Trophoblast cell (in vitro differentiated cells and primary cell): ENCODE results near the gene VEGFD.
A peak's percentile ranks its signal among the peaks of the same experiment; 100 is the strongest.

Experiments used
- DNase-seq, 2 donors: peaks; one replicate each; pipeline ENCODE4 v3.0.0-alpha.2; 2016
- H2AFZ ChIP-seq: 2 replicates; pipeline ENCODE4 v1.6.1; 2013; ENCODE audit warnings: low read length, moderate library complexity, mild to moderate bottlenecking; ENCODE audit not compliant: insufficient read depth, poor library complexity
- H2AK5ac ChIP-seq: 2 replicates; pipeline ENCODE4 v1.6.1; 2013; ENCODE audit warnings: mild to moderate bottlenecking, low read length
- H2BK120ac ChIP-seq: 2 replicates; pipeline ENCODE4 v1.6.1; 2013; ENCODE audit warnings: low read length, mild to moderate bottlenecking, moderate library complexity; ENCODE audit not compliant: insufficient read depth, poor library complexity
- H2BK12ac ChIP-seq: 2 replicates; pipeline ENCODE4 v1.6.1; 2013; ENCODE audit warnings: mild to moderate bottlenecking, low read length, moderate library complexity
- H2BK5ac ChIP-seq: 2 replicates; pipeline ENCODE4 v1.6.1; 2013; ENCODE audit warnings: low read length, low read depth, moderate library complexity, mild to moderate bottlenecking; ENCODE audit not compliant: poor library complexity
- H3K14ac ChIP-seq: 2 replicates; pipeline ENCODE4 v1.6.1; 2013; ENCODE audit warnings: mild to moderate bottlenecking, low read length
- H3K18ac ChIP-seq: 2 replicates; pipeline ENCODE4 v1.6.1; 2013; ENCODE audit warnings: mild to moderate bottlenecking, low read length
- H3K23ac ChIP-seq: 2 replicates; pipeline ENCODE4 v1.6.1; 2013; ENCODE audit warnings: low read length
- H3K27ac ChIP-seq: 2 replicates; pipeline ENCODE4 v1.5.1; 2013; ENCODE audit warnings: low read depth, mild to moderate bottlenecking, inconsistent platforms, low read length, moderate library complexity
- H3K27me3 ChIP-seq: 2 replicates; pipeline ENCODE4 v1.6.1; 2013; ENCODE audit warnings: inconsistent platforms, mild to moderate bottlenecking, low read length, moderate library complexity; ENCODE audit not compliant: insufficient read depth
- H3K36me3 ChIP-seq, 2 experiments: 1 replicate in 1 of 2; 2 replicates in 1 of 2; pipeline ENCODE4 v1.6.1; 2013; ENCODE audit warnings: low read length in 2 of 2, mild to moderate bottlenecking in 2 of 2, moderate library complexity in 1 of 2; ENCODE audit not compliant: insufficient read depth in 2 of 2, control insufficient read depth in 1 of 2
- H3K4ac ChIP-seq: 2 replicates; pipeline ENCODE4 v1.6.1; 2013; ENCODE audit warnings: low read depth, mild to moderate bottlenecking, low read length, moderate library complexity
- H3K4me1 ChIP-seq, 2 experiments: 1 replicate in 1 of 2; 2 replicates in 1 of 2; pipeline ENCODE4 v1.6.1; 2013; ENCODE audit warnings: low read length in 2 of 2, mild to moderate bottlenecking in 2 of 2, moderate library complexity in 1 of 2; ENCODE audit not compliant: insufficient read depth in 2 of 2, control insufficient read depth in 1 of 2
- H3K4me2 ChIP-seq: 2 replicates; pipeline ENCODE4 v1.6.1; 2013; ENCODE audit warnings: inconsistent platforms, mild to moderate bottlenecking, low read length, moderate library complexity
- H3K4me3 ChIP-seq: 2 replicates; pipeline ENCODE4 v1.5.1; 2013; ENCODE audit warnings: mild to moderate bottlenecking, low read depth, low read length, inconsistent platforms
- H3K79me1 ChIP-seq: one replicate; pipeline ENCODE4 v1.6.1; 2013; ENCODE audit warnings: low read length
- H3K79me2 ChIP-seq: 2 replicates; pipeline ENCODE4 v1.6.1; 2013; ENCODE audit warnings: low read length, mild to moderate bottlenecking; ENCODE audit not compliant: control insufficient read depth, insufficient read depth, poor library complexity
- H3K9ac ChIP-seq: 2 replicates; pipeline ENCODE4 v1.6.1; 2013; ENCODE audit warnings: mild to moderate bottlenecking, low read length
- H3K9me3 ChIP-seq: 2 replicates; pipeline ENCODE4 v1.6.1; 2013; ENCODE audit warnings: low read depth, mild to moderate bottlenecking, control low read depth, inconsistent platforms, low read length; ENCODE audit not compliant: insufficient read depth
- H4K12ac ChIP-seq: 2 replicates; pipeline ENCODE4 v1.6.1; 2013; ENCODE audit warnings: low read depth, mild to moderate bottlenecking, low read length, moderate library complexity
- H4K8ac ChIP-seq: 2 replicates; pipeline ENCODE4 v1.6.1; 2013; ENCODE audit warnings: low read depth, mild to moderate bottlenecking, low read length, moderate library complexity
- H4K91ac ChIP-seq: one replicate; pipeline ENCODE4 v1.6.1; 2013; ENCODE audit warnings: low read depth, mild to moderate bottlenecking, low read length, moderate library complexity
- WGBS: extraction: QIAGEN DNeasy Blood & Tissue Kit; methylation state at CpG from one replicate; pipeline ENCODE4 v1.1.7; 2013; ENCODE audit warnings: missing lambda C conversion rate; ENCODE audit not compliant: insufficient read length, insufficient coverage; ENCODE audit errors: extremely low coverage; 5-methylcytosine and 5-hydroxymethylcytosine counted together

VEGFD gene

GRCh38 chrX:15350329-15350996 lies 33.8 kb downstream of the VEGFD start:
- H3K27me3 ChIP-seq, result no peaks in the 10 kb centered on the region
- H3K4me3 ChIP-seq, result no peak overlapping the region
- DNase-seq, result no peak
- no peak overlapping the region for H3K14ac ChIP-seq
- H4K8ac ChIP-seq, result no peak overlapping the region
- no peaks in the 10 kb centered on the region for H3K79me2 ChIP-seq
- H4K91ac ChIP-seq, result no peak overlapping the region
- no peak overlapping the region for H3K4ac ChIP-seq
- H2BK12ac ChIP-seq, result no peak overlapping the region
- H3K23ac ChIP-seq, result no peak overlapping the region
- H2AFZ ChIP-seq, result no peak overlapping the region
- H3K79me1 ChIP-seq, result no peaks in the 10 kb centered on the region
- no peaks in the 10 kb centered on the region for H3K36me3 ChIP-seq
- H3K27ac ChIP-seq, result no peak overlapping the region
- no peaks in the 10 kb centered on the region for H3K9me3 ChIP-seq
- H2AK5ac ChIP-seq, result no peak overlapping the region
- H3K9ac ChIP-seq, result no peak overlapping the region
- H2BK120ac ChIP-seq, result no peak overlapping the region
- no peak overlapping the region for H3K4me2 ChIP-seq
- no peaks in the 10 kb centered on the region for H3K4me1 ChIP-seq
- no peak overlapping the region for H3K18ac ChIP-seq
- H2BK5ac ChIP-seq, result no peak overlapping the region
- no peak overlapping the region for H4K12ac ChIP-seq
- no CpG with 5 or more reads among the region's 8 CpGs for WGBS

DNA sequence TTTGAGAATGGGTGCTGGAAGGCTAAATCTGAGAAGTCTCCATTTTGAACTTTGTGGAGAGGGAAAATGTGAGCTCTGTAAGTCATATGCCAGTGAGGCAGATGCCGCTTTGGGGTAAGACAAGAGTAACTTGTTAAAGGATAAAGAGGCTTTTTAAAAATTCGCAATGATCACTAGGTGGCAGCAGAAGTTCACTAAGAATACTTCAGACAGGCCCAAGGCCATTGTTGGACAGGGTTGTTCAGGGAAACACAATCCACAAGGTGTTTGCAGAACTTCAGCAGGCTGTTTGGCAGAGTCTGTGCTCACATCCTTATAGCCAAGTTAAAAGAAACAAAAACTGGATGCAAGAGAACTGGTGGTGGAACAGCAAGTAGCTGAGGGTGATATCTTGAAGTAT lies 35.2 kb downstream of the VEGFD start:
- WGBS, result no CpG with 5 or more reads among the region's 2 CpGs
- Histone ChIP-seq H2AK5ac (no peak overlapping the region), H3K4me2 (no peak overlapping the region)

DNA sequence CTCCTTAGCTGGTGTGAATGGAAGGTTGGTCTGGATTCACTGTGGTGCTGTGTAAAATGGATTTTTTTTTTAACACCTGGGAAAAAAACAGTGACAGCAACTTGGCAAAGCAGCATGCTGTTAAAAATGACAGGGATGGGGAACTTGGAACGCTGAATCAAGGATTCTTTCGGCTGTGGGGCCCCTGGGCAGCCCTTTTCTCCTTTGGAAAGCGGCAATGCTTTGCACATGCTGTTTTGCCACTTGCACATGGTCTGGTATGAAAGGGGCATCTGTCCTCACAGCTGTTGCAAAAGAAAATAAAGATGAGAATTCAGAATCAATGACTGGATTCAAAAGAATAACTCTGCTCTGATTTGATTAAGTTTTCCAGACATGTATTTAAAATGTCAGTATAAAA lies 38.2 kb downstream of the VEGFD start:
- Histone ChIP-seq H2BK5ac (no peak overlapping the region), H3K79me2 (no peaks in the 10 kb centered on the region), H3K27me3 (no peaks in the 10 kb centered on the region), H2AFZ (no peak overlapping the region), H3K4me3 (no peak overlapping the region), H3K27ac (no peak overlapping the region), H3K79me1 (no peaks in the 10 kb centered on the region), H3K4ac (no peak overlapping the region), H2BK120ac (no peak overlapping the region), H2AK5ac (no peak overlapping the region), H4K12ac (no peak overlapping the region), H3K23ac (no peak overlapping the region), H4K8ac (no peak overlapping the region), H3K9me3 (no peaks in the 10 kb centered on the region), H3K18ac (no peak overlapping the region), H3K36me3 (no peaks in the 10 kb centered on the region), H3K4me2 (no peak overlapping the region), H3K9ac (no peak overlapping the region), H2BK12ac (no peak overlapping the region), H3K4me1 (no peaks in the 10 kb centered on the region), H3K14ac (no peak overlapping the region), H4K91ac (no peak overlapping the region)
- WGBS, result no CpG with 5 or more reads among the region's 3 CpGs
- no peak for DNase-seq

More for the DNA sequence above, 35.2 kb downstream of the VEGFD start:
- Histone ChIP-seq H3K4ac (no peak overlapping the region), H3K18ac (no peak overlapping the region), H3K9ac (no peak overlapping the region), H3K4me3 (no peak overlapping the region), H3K79me2 (no peaks in the 10 kb centered on the region), H3K36me3 (no peaks in the 10 kb centered on the region), H2AFZ (no peak overlapping the region), H2BK5ac (no peak overlapping the region), H2BK12ac (no peak overlapping the region), H4K91ac (no peak overlapping the region), H3K23ac (no peak overlapping the region), H3K79me1 (no peaks in the 10 kb centered on the region), H4K8ac (no peak overlapping the region), H3K14ac (no peak overlapping the region), H3K9me3 (no peaks in the 10 kb centered on the region), H3K27ac (no peak overlapping the region), H4K12ac (no peak overlapping the region), H3K27me3 (no peaks in the 10 kb centered on the region), H2BK120ac (no peak overlapping the region), H3K4me1 (no peaks in the 10 kb centered on the region)
- peak; percentile 17 to 77 for DNase-seq

DNA sequence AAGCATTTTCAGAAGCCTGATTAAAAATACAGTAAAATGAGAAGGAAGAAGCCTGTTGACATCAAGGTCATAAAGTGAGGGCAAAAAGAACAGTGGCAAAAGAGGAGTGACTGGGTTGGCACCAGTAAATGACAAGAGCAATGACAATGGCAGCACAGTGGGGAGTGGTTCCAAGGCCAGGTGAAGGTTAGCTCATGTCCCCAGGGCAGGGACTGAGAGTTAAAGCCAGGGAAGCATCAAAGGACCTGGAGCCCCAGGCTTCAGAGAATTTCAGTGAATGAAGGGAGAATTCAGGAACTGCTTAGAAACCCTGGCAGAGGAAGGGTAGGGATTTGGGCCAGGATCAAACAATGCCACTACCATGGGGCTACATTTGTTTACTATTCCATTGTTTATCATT lies 40.1 kb downstream of the VEGFD start:
- H4K12ac ChIP-seq, result no peak overlapping the region

More for the DNA sequence above, 40.1 kb downstream of the VEGFD start:
- H4K8ac ChIP-seq, result no peak overlapping the region
- H3K4ac ChIP-seq, result no peak overlapping the region
- no peaks in the 10 kb centered on the region for H3K79me1 ChIP-seq
- H2BK120ac ChIP-seq, result no peak overlapping the region
- H3K18ac ChIP-seq, result no peak overlapping the region
- no peak overlapping the region for H2BK12ac ChIP-seq
- H3K4me3 ChIP-seq, result no peak overlapping the region
- no peak overlapping the region for H3K14ac ChIP-seq
- H3K23ac ChIP-seq, result no peak overlapping the region
- H3K36me3 ChIP-seq, result no peaks in the 10 kb centered on the region
- H2BK5ac ChIP-seq, result no peak overlapping the region
- no peak overlapping the region for H3K4me2 ChIP-seq
- H3K9ac ChIP-seq, result no peak overlapping the region
- no peak for DNase-seq
- no peaks in the 10 kb centered on the region for H3K79me2 ChIP-seq
- no peak overlapping the region for H2AK5ac ChIP-seq
- no peak overlapping the region for H4K91ac ChIP-seq
- no peaks in the 10 kb centered on the region for H3K4me1 ChIP-seq
- H3K27me3 ChIP-seq, result no peaks in the 10 kb centered on the region
- no peaks in the 10 kb centered on the region for H3K9me3 ChIP-seq
- H2AFZ ChIP-seq, result no peak overlapping the region
- no peak overlapping the region for H3K27ac ChIP-seq
